Coronary artery (tissue), 2 donors: ENCODE data around the gene GVQW3.

ENCODE experiments used
- DNase-seq: peaks from one replicate; pipeline ENCODE4 v3.0.0-alpha.2; 2017; ENCODE audit warnings: low spot score
- H3K27ac ChIP-seq, 2 donors: fragments of 200-600 bp; sonication (generic); one replicate each; pipeline ENCODE4 v1.5.1; 2016 to 2019
- H3K4me3 ChIP-seq: fragments of 200-600 bp; sonication (generic); 2 replicates; pipeline ENCODE4 v1.5.1; 2016; ENCODE audit warnings: mild to moderate bottlenecking, moderate library complexity
- TF ChIP-seq, protein P1 (sequence below): fragments of 200-600 bp; sonication (generic); IDR thresholded peaks from one replicate; pipeline ENCODE4 v1.5.1; 2019; ENCODE audit warnings: antibody characterized with exemption

The GVQW3 gene

DNA sequence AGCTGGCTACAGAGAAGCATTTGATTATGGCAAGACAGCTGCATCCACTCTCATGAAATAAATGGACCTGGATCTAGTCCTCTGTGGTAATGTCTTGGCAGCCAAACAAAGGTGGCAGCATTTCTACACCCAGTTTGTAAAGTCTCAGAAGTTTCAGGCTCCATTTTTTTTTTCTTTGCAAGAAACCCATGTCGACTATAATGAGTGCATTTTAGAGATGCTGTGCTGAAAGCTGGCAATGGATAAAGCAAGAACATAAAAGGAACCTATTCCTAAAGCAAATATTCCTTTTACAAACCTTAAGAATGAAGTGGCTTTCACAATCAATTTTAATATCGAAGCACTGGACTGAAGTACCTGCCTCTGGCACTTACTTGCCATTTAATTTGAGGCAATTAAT lies 33.7 kb upstream of the GVQW3 start:
- no peak for DNase-seq
- Histone ChIP-seq H3K4me3 (no peak overlapping the region), H3K27ac (no peak overlapping the region)
- TF ChIP-seq, protein P1, sequence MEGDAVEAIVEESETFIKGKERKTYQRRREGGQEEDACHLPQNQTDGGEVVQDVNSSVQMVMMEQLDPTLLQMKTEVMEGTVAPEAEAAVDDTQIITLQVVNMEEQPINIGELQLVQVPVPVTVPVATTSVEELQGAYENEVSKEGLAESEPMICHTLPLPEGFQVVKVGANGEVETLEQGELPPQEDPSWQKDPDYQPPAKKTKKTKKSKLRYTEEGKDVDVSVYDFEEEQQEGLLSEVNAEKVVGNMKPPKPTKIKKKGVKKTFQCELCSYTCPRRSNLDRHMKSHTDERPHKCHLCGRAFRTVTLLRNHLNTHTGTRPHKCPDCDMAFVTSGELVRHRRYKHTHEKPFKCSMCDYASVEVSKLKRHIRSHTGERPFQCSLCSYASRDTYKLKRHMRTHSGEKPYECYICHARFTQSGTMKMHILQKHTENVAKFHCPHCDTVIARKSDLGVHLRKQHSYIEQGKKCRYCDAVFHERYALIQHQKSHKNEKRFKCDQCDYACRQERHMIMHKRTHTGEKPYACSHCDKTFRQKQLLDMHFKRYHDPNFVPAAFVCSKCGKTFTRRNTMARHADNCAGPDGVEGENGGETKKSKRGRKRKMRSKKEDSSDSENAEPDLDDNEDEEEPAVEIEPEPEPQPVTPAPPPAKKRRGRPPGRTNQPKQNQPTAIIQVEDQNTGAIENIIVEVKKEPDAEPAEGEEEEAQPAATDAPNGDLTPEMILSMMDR = no peak

DNA sequence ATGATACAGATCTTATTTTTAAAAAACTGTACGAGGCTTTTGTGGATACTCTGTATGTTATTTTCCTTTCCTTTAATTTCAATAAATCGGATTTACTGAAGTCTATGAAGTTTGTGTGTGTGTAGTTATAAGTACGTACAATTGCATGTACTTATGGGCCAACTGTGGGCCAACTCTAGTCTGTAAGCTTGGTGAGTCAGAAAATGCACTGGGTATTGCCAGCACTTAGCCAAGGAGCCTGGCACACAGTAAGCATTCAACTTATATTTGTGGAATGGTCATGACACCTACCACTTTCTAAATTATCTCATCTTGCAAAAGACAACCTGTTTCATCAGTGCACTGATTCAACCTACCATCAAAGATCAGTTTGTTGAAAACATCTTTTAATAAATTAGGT lies 32.8 kb upstream of the GVQW3 start:
- Histone ChIP-seq H3K4me3 (no peak overlapping the region), H3K27ac (no peak overlapping the region)
- DNase-seq = no peak
- TF ChIP-seq, protein P1 = no peak

DNA sequence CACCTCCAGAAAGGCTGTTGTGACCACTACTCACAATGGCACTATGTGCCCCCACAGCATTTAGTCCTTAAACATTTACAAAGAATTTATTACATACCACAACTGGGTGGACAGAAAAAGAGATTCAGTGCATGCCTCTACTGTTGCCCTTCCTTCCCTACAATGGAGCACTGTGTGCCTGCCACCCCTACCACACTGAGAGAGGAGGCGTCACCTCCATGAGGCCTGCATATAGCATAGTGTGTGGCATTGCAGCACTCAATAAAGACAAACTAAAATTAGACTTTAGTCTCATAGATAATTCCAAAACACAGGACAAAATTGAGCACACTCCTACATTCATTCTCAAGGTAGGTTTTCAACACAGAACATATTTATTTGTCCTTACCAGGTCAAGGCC lies 26.0 kb upstream of the GVQW3 start:
- TF ChIP-seq, protein P1 = no peak

DNA sequence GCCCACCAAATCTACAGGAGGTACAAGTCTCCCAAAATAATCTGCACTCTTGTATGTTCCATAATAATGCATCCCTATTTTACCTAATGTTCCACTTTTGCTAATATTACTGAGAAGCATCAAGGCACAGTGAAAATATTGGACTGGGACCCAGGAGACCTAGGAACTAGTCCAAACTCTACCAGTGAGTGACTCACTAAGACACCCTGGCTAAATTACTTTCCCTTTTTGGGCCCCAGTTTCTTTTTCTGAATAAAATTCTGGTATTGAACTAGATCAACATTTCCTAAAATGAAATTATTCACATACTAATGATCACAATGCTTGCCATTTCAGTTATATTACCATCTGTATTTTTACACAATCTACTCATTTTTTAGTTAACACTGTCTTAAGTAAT lies 19.7 kb upstream of the GVQW3 start:
- H3K4me3 ChIP-seq = no peak overlapping the region
- TF ChIP-seq, protein P1 = no peak
- no peak for DNase-seq
- H3K27ac ChIP-seq = peak overlapping the region in 1 of 2 donors; percentile 24

More for the DNA sequence above, 26.0 kb upstream of the GVQW3 start:
- Histone ChIP-seq H3K27ac (no peak overlapping the region), H3K4me3 (no peak overlapping the region)
- no peak for DNase-seq

DNA sequence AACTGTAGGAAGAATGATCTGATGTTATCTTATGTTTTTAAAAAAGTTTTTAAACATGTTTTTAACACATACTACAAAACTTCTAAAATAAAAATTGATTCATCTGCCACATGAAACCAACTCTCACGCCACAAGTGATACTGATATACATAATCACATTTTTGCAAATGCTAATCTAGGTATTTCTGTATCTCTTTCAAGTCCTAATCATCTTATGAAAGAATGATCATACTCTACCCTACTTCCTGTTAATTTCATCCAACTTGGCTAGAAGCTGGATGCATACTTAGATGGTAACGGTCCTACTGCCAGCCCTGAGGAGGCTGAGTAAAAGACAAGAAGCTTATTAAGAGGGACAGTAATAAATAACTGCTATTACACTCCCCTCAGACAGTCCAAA lies 19.3 kb upstream of the GVQW3 start:
- H3K4me3 ChIP-seq = no peak overlapping the region
- TF ChIP-seq, protein P1 = no peak
- no peak for DNase-seq
- H3K27ac ChIP-seq = peak overlapping the region; percentile 24 to 59

DNA sequence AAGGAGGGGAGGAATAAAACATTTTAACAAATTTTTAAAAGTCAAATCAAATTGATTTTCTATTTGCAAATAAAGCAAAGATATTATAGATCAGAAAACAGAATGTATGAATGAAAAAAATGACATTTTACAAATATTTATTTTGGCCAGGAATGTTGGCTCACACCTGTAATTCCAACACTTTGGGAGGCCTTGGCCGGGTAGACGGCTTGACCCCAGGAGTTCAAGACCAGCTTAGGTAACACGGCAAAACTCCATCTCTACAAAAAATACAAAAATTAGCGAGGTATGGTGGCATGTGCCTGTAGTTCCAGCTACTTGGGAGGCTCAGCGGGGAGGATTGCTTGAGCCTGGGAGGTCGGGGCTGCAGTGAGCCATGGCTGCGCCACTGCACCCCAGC lies 18.4 kb upstream of the GVQW3 start:
- Histone ChIP-seq H3K4me3 (no peak overlapping the region), H3K27ac (no peak overlapping the region)
- TF ChIP-seq, protein P1 = no peak
- DNase-seq = no peak

DNA sequence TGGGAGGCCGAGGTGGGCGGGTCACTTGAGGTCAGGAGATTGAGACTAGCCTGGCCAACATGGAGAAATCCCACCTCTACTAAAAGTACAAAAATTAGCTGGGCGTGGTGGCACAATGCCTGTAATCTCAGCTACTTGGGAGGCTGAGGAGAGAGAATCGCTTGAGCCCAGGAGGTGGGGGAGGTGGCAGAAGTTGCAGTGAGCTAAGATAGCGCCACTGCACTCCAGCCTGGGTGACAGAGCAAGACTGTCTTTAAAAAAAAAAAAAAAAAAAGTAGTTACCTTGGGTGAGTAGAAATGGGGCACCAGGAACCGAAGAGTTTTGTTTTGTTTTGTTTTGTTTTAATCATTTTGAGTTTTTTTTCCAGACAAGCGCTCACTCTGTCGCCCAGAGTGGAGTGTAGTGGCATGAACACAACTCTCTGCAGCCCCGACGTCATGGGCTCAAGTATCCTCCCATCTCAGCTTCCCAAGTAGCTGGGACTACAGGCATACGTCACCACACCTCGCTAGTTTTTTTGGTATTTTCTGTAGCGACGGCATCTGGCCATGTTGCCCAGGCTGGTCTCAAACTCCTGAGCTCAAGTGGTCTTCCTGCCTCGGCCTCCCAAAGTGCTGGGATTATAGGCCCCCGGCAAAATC lies 16.0 kb upstream of the GVQW3 start:
- no peak for DNase-seq
- Histone ChIP-seq H3K4me3 (no peak overlapping the region), H3K27ac (no peak overlapping the region)
- TF ChIP-seq, protein P1 = no peak
